SIG-M5 (cell line): ENCODE results near the gene BOD1L1.

ENCODE experiments used
- DNase-seq: peaks from one replicate; lab custom pipeline; 2025; lab: John Stamatoyannopoulos, UW

BOD1L1 gene

GRCh38 chr4:13558881-13559280, 68.6 kb downstream of the BOD1L1 start:
- no peak for DNase-seq

DNA sequence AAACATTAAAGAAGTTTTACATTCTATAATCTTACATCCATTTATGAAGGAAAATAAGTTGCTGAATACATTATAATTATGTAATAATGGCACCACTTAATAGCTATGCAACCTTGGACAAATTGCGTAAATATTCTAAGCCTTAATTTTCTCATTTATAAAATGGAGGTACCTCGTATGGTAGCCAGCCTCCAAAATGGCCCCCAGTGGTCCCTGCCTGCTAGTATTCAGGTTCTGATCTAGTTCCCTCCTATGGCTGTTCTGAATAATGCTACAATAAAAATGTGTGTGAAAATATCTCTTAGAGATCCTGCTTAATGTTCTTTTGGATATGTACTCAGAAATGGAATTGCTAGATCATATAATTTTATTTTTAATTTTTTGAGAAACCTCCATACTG, 72.2 kb downstream of the BOD1L1 start:
- no peak for DNase-seq

GRCh38 chr4:13553081-13553480, 74.4 kb downstream of the BOD1L1 start:
- DNase-seq = no peak

DNA sequence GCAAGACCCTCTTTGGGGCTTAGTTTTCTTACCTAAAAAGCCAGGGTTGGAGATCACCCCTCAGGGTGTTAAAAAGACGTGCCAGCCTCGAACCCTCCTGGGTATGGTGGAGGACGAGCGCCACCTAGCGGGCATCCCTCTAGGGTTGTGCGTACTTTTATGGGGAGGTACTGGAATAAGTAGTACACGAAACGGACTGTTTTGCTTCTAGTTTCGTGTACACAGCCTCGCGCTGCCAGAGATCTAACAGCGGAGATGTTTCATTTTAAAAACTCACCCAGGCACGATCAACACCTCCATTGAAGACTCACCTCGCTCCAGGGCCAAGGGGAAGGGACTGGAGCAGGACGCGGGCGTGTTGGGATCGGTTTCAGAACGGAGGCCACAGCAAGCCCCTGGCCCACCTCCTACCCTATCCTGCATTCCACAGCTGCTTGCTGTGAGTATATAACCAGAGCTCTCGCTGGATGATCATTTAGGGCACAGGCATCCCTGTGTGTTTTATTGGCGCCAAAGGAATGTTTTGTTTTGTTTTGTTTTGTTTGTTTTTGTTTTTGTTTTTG, 78.5 kb downstream of the BOD1L1 start:
- peak; percentile 5 for DNase-seq

DNA sequence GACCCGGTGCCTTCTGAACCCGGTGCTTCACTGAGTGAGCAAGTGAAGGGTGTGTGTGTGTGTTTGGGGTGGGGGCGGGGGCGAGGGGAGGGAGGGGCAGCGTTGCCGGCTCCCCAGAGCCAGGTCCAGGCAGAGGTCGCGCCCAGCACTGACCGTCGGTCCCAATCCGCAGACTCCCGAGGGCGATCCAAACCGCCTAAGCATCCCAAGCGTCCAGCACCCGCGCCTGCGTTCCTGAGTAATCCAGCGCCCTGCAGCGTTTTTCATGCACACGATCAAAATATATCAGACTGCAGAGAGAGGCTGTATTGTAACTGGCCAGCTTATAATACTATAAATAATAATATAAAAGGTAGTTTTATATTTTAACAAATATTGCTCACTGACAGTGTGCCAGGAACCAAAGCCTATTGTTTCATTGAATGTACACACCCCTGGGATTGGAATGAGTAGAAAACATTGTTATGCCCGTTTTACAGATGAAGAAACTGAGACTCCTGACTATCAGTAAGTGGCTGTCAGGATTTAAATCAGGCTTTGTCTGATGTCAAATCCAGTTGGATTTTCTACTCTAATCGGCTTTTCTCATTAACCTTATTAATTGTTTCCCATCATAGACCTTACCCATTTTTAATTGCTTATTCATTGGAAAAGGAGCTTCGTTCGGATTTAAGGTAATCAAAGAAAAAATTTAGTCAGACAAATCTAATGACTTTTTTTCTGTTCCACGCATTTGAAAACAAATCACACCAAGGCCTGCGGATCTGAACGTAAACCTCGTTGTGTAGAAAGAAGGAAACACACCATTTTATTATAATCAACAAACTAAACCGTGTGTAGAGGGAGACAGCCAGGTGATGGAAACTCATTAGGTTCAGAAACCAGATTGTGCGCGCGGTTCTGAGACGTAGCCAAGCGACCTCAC, 79.2 kb downstream of the BOD1L1 start:
- no peak for DNase-seq

DNA sequence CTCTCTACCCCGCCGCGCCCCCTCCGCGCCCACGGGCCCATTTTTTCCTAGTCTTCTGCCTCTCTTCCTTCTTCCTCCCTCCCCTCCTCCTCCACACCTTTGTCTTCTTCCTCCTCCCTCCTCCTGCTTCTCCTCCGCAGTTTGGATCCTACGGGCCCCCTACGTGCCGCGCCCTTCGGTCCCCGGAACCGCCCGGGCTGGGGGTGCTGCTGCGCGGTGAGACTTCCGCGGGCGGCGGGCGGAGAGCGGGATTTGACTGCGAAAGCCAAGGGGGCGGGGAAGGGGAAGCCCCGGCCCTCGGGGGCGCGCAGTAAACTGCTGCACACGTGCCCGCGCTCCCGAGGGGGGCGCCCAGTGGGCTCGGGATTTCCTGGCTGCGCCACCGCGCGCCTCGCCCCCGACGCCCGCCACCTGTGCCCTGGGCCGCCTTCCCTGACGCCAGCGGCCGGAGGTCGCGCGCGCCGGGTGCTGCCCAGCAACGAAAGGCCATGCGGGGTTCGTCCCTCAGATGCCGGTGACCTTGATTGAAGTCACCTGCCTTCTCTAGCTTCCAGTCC, 80.0 kb downstream of the BOD1L1 start:
- no peak for DNase-seq

DNA sequence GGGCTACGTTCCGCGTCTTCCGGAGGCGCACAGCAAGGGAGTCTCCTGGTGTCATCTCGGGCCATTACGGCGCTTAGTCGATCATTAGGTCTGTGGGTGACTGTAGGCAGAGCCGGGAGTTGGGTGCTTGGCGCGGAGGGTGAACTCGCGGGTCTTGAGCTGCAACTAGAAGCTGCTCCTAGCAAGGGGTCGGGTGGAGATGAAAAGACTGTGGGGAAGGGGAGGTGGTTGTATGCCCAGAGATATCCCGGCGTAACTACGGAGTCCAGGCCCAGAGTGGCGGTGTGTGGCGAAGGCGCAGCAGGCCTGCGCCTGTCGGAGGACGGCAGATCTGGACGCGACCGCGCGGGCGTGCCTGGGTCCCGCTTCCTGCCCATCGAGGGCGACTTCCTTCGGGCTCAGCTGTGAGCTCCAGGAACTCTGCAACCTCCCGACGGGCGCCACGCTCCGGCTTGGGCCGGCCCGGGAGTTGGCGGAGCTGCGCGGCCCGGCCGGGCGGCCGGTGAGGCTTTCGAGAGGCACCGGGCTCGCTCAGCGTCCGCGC, 80.5 kb downstream of the BOD1L1 start:
- DNase-seq = no peak

DNA sequence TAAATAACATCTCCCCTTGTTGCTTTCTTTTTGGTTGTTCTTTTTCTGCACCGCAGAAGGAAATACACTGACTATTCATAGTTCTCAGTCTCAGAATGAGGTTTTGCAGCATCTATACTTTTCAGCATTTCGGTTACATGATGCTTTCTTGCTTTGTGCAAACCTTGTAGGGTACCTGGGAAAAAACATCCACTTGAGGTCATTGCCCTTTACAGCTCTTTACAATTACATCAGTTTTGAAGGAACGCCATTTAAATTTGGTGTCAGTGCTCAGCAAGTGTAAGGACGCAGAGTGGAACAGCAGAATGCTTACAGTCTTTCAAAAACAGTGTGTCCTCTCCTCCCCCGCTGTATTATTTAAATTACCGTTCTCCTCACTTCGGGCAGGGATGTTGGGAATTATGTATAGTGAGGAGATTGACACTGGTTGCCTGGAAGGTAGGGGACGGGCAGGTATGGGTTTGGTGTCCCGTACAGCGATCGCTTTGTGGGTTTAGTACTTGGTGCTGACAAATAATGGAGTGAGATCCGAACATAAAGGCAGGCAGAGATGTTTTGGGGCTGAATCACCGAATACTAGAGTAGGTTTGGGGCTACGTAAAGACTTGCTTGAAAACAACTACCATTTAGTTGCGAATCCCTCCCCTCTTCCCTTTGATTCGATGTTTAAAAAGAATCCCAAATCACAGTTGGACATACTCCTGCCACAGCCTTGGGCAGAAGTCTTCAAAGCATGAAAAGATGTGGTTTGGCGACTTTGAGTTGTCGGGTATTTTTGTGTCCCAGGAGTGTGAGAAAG, 81.2 kb downstream of the BOD1L1 start:
- no peak for DNase-seq

- no peak for DNase-seq
Observed at GRCh38 chr4:13545394-13545808, 82.1 kb downstream of the BOD1L1 start.

DNA sequence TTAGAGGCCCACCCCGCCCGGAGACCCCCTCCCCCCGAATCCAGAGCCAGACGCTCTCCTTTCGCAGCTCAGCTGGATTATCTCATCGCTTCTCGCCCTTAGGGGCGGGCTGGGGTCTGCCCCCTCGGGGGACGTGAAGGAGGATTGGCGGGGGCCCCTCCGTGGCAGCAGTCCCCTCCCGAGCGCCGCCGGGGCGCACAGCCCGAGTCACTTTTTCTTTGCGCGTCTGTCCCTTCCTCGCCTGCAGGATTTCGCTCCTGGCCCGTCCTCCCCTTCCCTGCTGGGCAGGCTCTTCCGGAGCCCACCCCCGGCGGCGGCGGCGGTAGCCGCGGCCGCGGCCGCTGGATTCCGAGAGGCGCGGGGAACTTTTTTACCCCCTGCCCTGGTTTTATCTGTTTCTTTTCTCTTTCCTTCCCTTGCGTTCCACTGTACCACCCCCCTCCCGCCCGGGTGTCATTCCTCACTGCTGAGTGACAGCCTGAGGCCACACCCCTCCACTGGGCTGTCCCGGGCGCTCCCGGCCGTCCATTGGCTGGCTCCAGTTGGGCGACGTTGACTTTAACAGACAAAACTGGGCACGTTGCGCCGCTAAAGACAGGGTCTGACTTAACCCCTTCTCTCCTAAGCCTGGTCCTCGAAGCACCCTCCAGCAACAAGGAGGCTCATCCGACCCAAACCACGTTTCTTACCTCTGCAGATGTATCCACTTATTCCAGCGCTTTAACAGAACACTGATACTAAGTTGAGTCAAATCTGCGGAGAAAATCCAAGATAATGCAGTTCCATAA, 82.7 kb downstream of the BOD1L1 start:
- DNase-seq = peak; percentile 3

DNA sequence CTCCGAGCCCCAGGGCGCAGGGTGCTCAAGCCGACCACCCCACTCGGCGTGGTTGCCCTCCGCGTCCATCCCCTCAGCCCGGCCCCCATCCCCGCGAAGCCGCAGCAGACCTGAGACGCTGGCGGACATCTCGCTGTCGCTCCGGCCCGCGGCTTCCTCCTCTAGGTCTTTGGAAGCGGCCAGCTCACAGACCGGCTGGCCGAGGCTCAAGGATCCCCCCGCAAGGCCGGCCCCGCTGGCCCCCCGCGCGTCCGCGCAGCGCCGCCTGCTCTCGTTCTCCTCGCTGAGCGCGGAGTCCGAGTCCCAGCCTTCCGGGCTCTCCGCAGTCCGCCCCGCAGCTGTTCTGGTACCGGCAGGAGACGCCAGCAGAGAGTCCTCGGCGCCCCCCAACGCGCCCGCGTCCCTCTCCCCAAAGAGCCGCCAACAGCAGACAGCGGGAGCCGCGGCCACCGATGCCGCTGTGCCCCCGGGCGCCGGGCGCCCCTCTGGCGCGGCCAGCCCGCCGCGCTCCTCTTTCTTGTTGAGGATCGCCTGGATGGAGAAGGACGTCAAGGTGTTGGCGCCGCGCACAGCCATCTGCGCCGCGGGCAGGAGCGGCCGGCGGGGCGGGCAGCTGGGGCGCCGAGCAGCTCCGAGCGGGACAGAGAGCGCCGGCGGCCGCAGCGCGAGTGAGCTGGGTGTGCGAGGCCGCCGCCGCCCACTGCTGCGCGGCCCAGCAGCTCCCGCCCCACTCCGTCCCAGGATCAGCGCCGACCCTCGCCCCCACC, 83.5 kb downstream of the BOD1L1 start, which contains the start of gene NKX3-2:
Gene NKX3-2 (minus strand): TSS at position 670 of the 767 bp plus-strand sequence. CDS start 94 bp downstream, at position 576.
- no peak for DNase-seq

DNA sequence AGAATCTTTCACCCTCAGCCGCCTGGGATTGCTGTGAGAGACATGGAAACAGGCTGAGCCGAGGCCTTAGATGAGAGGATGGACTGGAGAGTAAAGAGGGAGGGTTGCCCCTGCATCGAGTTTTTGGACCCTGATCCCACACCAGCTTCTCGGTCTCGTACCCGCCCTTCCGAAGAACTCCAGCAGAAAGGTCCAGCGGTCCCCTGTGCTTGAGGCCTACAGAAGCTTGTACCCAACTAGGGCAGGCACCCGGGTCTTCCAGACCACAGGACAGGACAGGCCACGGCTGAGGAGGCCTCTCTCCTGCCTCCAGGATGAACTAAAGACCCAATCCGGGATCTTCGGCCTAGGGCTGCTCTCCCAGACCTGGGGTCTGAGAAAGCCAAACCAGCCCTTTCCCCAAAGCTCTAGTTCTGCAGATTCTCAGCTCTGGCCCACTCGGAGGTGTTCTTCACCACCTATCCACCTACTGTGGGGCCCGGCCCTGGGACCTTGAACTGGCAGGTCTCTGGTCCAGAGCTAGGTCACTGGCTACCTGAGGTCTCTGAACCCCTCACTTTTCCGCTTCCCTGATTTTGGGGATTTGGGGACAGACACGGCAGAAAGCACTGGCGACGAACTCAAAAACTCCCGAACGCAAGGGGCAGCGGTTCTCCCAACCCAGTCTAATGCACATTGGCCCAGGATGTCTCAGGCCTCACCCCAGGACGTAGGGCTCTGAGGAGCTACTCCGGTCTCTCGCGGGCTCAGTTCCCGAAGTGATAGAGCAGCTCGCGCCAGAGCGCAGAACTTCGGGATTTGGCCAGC, 84.3 kb downstream of the BOD1L1 start:
- DNase-seq = no peak

DNA sequence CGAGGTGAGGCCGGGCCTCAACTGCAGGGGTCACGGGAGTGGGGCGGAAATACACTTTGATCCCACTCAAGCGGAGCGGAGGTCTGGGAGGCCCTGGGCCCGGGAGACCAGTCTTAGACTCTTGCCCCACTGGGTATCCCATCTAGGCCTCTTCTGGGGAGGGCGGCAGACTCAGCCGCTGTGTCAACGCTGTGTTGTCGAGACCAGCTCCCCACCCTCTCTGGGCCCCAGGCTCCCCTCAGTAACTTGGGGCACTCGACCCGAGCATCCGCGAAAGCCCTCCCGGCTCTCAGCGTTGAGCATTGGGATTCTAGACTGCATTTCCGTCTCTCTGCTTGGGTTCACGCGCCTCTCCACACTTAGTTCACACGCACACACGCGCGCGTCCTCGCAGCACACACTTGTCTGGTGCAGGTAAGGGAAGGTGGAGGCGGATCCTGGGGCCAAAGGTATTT, 84.9 kb downstream of the BOD1L1 start:
- no peak for DNase-seq

- DNase-seq = no peak
Observed at GRCh38 chr4:13541720-13542576, 85.6 kb downstream of the BOD1L1 start.

DNA sequence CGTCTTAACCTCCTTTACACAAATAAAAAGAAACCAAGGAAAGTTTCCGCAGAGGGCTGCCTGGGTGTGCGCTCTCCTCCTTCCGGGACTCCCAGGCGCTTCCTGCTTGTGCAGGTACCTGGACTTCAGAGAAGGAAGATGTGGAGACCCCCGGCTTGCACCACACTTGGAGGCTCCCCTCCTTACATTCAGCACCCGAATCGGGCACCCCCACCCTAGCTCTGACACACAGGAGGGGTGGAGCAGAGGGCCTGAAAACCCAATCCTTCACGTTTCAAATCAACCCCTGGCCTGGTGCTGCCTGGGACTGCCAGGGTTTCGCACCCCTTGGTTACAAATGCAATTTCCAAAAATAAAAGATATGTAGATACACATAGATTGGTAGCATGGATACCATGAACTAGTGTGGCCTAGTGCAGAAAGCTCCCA, 86.3 kb downstream of the BOD1L1 start:
- DNase-seq = no peak

- no peak for DNase-seq
Observed at GRCh38 chr4:13540446-13541175, 86.9 kb downstream of the BOD1L1 start.

GRCh38 chr4:13539619-13540445, 87.7 kb downstream of the BOD1L1 start:
- DNase-seq = no peak
